Measurements from ENCODE around the gene FNDC7. TPM values are rescaled to one million over a fixed set of nuclear protein-coding genes. Genes with fewer than 3 reads are reported as not detected.

The FNDC7 gene
- polyA plus RNA-seq, 1 of the 3 experiments (the other 2 are of a cell fraction): 0.02 TPM

GRCh38 chr1:108691128-108691941 lies 21.4 kb upstream of the FNDC7 start:
- H3K4me1 ChIP-seq (ENCODE audit: control insufficient read depth in 1 of 2, insufficient read depth in 2 of 2, low read depth in 1 of 2, low read length in 1 of 2): peaks cover 11 to 16% of the 10 kb centered on the region in 2 experiments; a peak in 3 of 4 replicates
- H3K4me2 ChIP-seq: peak overlapping the region; percentile 85
- peaks cover 16 to 17% of the 10 kb centered on the region in 2 experiments for H3K36me3 ChIP-seq (replicated peaks in 1 of 2; ENCODE audit: control insufficient read depth in 1 of 2, insufficient read depth in 2 of 2, low read length in 1 of 2)
- peak overlapping the region; percentile 97 to 98 for H3K4me3 ChIP-seq (ENCODE audit: low read depth in 2 of 2, low read length in 1 of 2)
- H3K9me3 ChIP-seq: no peaks in the 10 kb centered on the region
- ChIA-PET CTCF (interaction anchor here (0.7 to 3.4 kb wide), 12 partner anchors 28 to 421 kb away, joined by 3 to 27 read pairs (median 3); partner anchors contain the start of gene EEIG2), POLR2A (interaction anchor here (0.6 to 2.3 kb wide), 10 partner anchors 30 to 409 kb away, joined by 3 to 13 read pairs (median 4); partner anchors contain the start of genes EEIG2, HENMT1 and TAF13)
- DNase-seq: no peak
- H4K20me1 ChIP-seq (ENCODE audit: insufficient read depth): peaks cover 33% of the 10 kb centered on the region
- no peaks in the 10 kb centered on the region for H3K27me3 ChIP-seq (ENCODE audit: insufficient read depth)
- 19% methylated on average over 12 of the region's 12 CpGs for WGBS (ENCODE audit: low lambda C conversion rate)
- no peaks in the 10 kb centered on the region for H3K9me2 ChIP-seq
- H3K27ac ChIP-seq (ENCODE audit: low read depth in 2 of 2, low read length in 1 of 2): peak overlapping the region; percentile 96 to 99
- H3K79me2 ChIP-seq (ENCODE audit: insufficient read depth): peaks cover 51% of the 10 kb centered on the region
- peaks cover 9% of the 10 kb centered on the region for H3F3A ChIP-seq (replicated peaks; ENCODE audit: insufficient read depth)
- TF ChIP-seq EZH2phosphoT487 (IDR thresholded peaks at IDR 0.05; ENCODE audit: borderline replicate concordance, low read depth) (no peak), FOXM1 (IDR thresholded peaks at IDR 0.05; ENCODE audit: low read depth) (no peak), GATA2 (CRISPR knock-in tag; IDR thresholded peaks at IDR 0.05) (peak; percentile 55), MEF2A (IDR thresholded peaks at IDR 0.05; ENCODE audit: borderline replicate concordance, low read depth) (no peak), RXRA (IDR thresholded peaks at IDR 0.05; ENCODE audit: borderline replicate concordance, low read depth) (no peak)
- peak overlapping the region; percentile 76; the same call in 1 of the 2 replicates for H2AFZ ChIP-seq (ENCODE audit: low read depth)
- peak overlapping the region; percentile 85 for H3K9ac ChIP-seq

DNA sequence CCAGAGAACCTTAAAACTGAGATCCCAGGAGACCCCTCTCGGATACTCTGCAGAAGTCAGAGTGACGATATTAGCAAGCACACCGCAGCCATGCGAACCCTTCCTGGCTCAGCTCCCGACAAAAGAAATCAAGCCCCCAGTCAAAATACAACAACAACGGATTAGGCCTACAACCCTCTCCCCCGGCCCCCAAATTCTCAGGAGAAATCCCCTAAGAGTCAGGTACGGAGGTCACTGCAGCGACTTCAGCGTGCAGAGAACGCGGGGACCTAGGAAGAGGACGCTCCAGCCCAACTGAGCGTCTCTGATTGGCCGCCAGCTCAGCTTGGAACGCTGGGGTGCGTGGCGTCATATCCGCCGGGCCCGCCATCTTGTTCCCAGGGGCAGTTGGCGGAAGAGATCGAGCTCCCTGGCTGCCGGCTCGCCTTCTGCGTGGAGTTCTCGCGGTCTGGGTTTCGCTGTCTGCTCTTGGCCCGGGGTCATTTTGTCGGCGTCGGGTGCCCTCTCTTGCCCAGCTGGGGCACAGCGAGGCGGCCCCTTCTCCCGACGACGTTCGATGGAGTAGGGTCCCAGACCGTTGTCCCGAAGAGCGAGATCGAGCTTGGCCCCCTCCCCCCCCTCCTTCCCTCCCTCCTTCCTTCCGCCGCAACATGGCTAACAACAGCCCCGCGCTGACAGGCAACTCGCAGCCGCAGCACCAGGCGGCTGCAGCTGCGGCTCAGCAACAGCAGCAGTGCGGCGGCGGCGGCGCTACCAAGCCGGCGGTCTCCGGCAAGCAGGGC lies 20.6 kb upstream of the FNDC7 start, which contains the start of gene PRPF38B:
Gene PRPF38B, plus strand, starts transcription at position 369 of the 782 bp plus-strand sequence. Its CDS starts 282 bp downstream, at position 651.
- ChIA-PET CTCF (interaction anchor here (0.7 to 3.4 kb wide), 18 partner anchors 12 to 420 kb away, joined by 3 to 27 read pairs (median 3); partner anchors contain the start of gene EEIG2), POLR2A (interaction anchor here (0.9 to 2.3 kb wide), 10 partner anchors 31 to 408 kb away, joined by 3 to 13 read pairs (median 4); partner anchors contain the start of genes EEIG2, HENMT1 and TAF13)
- H3K27me3 ChIP-seq (ENCODE audit: insufficient read depth): no peaks in the 10 kb centered on the region
- peak within 1 kb of the TSS; percentile 85 for H3K4me2 ChIP-seq
- H3K79me2 ChIP-seq (ENCODE audit: insufficient read depth): peaks cover 59% of the 10 kb centered on the region
- 0% methylated on average over 15 of the region's 59 CpGs for WGBS (ENCODE audit: low lambda C conversion rate)
- no peaks in the 10 kb centered on the region for H3K9me2 ChIP-seq
- peaks cover 9% of the 10 kb centered on the region for H3F3A ChIP-seq (replicated peaks; ENCODE audit: insufficient read depth)
- peaks cover 33% of the 10 kb centered on the region for H4K20me1 ChIP-seq (ENCODE audit: insufficient read depth)
- peak; percentile 93 for DNase-seq
- peak within 1 kb of the TSS; percentile 76; the same call in 1 of the 2 replicates for H2AFZ ChIP-seq (ENCODE audit: low read depth)
- peak within 1 kb of the TSS; percentile 97 to 98 for H3K4me3 ChIP-seq (ENCODE audit: low read depth in 2 of 2, low read length in 1 of 2)
- H3K9me3 ChIP-seq: no peaks in the 10 kb centered on the region
- H3K36me3 ChIP-seq (replicated peaks in 1 of 2; ENCODE audit: control insufficient read depth in 1 of 2, insufficient read depth in 2 of 2, low read length in 1 of 2): peaks cover 24 to 25% of the 10 kb centered on the region in 2 experiments
- peaks cover 11 to 16% of the 10 kb centered on the region in 2 experiments; a peak in 3 of 4 replicates for H3K4me1 ChIP-seq (ENCODE audit: control insufficient read depth in 1 of 2, insufficient read depth in 2 of 2, low read depth in 1 of 2, low read length in 1 of 2)
- peak within 1 kb of the TSS; percentile 96 to 99 for H3K27ac ChIP-seq (ENCODE audit: low read depth in 2 of 2, low read length in 1 of 2)
- peak within 1 kb of the TSS; percentile 85 for H3K9ac ChIP-seq
- 0 out of 2 replicates have a peak, but pooled peaks have one; percentile 7 for TF ChIP-seq REST (IDR thresholded peaks at IDR 0.05; ENCODE audit: low read depth, low read length)
- TF ChIP-seq POLR2AphosphoS5 (IDR thresholded peaks at IDR 0.05; ENCODE audit: low read depth, low read length): peak; percentile 99
- no peak for TF ChIP-seq FOSL2 (IDR thresholded peaks at IDR 0.05; ENCODE audit: borderline replicate concordance, low read depth)
- no peak for TF ChIP-seq FOXM1 (IDR thresholded peaks at IDR 0.05; ENCODE audit: low read depth)
- no peak for TF ChIP-seq IRF3 (IDR thresholded peaks at IDR 0.05; ENCODE audit: low read depth, low read length)
- 0 out of 2 replicates have a peak, but pooled peaks have one; percentile 29 for TF ChIP-seq TEAD4 (IDR thresholded peaks at IDR 0.05; ENCODE audit: borderline replicate concordance, insufficient read depth)
- TF ChIP-seq NFIC (IDR thresholded peaks at IDR 0.05; ENCODE audit: borderline replicate concordance): no peak
- peak; percentile 76 for TF ChIP-seq TAF1 (IDR thresholded peaks at IDR 0.05; ENCODE audit: borderline replicate concordance, low read depth, low read length)
- peak; percentile 71; the same call in 1 of the 2 replicates for TF ChIP-seq RFX5 (IDR thresholded peaks at IDR 0.05; ENCODE audit: low read length)
- TF ChIP-seq SMC3 (IDR thresholded peaks at IDR 0.05; ENCODE audit: low read depth, low read length): 0 out of 2 replicates have a peak, but pooled peaks have one; percentile 7
- peak; percentile 89 for TF ChIP-seq MAX (IDR thresholded peaks at IDR 0.05; ENCODE audit: low read depth)

Measured in SK-N-SH (cell line).